ENCODE results near the gene ZNF423.

ZNF423 gene

GRCh38 chr16:49848530-49848929 is 7.4 kb downstream of the ZNF423 start:
- DNase-seq = no peak

- DNase-seq = no peak
Observed at GRCh38 chr16:49846800-49847199, 9.1 kb downstream of the ZNF423 start.

- DNase-seq = no peak
Observed at GRCh38 chr16:49844359-49844758, 11.6 kb downstream of the ZNF423 start.

- DNase-seq = no peak
Observed at GRCh38 chr16:49843758-49844157, 12.2 kb downstream of the ZNF423 start.

GRCh38 chr16:49842972-49843371 is 12.9 kb downstream of the ZNF423 start:
- DNase-seq = no peak

GRCh38 chr16:49839017-49839825 is 16.7 kb downstream of the ZNF423 start:
- DNase-seq = no peak

- DNase-seq = no peak
Observed at GRCh38 chr16:49838441-49839016, 17.4 kb downstream of the ZNF423 start.

GRCh38 chr16:49837688-49838410 is 18.1 kb downstream of the ZNF423 start:
- no peak for DNase-seq

GRCh38 chr16:49836668-49837067 is 19.2 kb downstream of the ZNF423 start:
- no peak for DNase-seq

GRCh38 chr16:49836218-49836617 is 19.7 kb downstream of the ZNF423 start:
- DNase-seq = no peak

GRCh38 chr16:49835161-49835777 is 20.6 kb downstream of the ZNF423 start:
- DNase-seq = no peak

GRCh38 chr16:49834531-49835151 is 21.3 kb downstream of the ZNF423 start:
- DNase-seq = no peak

GRCh38 chr16:49833796-49834530 is 21.9 kb downstream of the ZNF423 start:
- DNase-seq = no peak

- DNase-seq = no peak
Observed at GRCh38 chr16:49833085-49833484, 22.8 kb downstream of the ZNF423 start.

GRCh38 chr16:49832177-49832576 is 23.7 kb downstream of the ZNF423 start:
- no peak for DNase-seq

GRCh38 chr16:49830873-49831272 is 25.0 kb downstream of the ZNF423 start:
- no peak for DNase-seq

- DNase-seq = no peak
Observed at GRCh38 chr16:49828533-49829267, 27.2 kb downstream of the ZNF423 start.

GRCh38 chr16:49827805-49828438 is 28.0 kb downstream of the ZNF423 start:
- no peak for DNase-seq

- DNase-seq = no peak
Observed at GRCh38 chr16:49826515-49826914, 29.4 kb downstream of the ZNF423 start.

GRCh38 chr16:49825041-49825440 is 30.9 kb downstream of the ZNF423 start:
- DNase-seq = no peak

GRCh38 chr16:49824593-49824992 is 31.3 kb downstream of the ZNF423 start:
- DNase-seq = no peak
